HG03457 (cell line): Measurements from ENCODE around the gene BRF1.
"Not testable (repeated sequence)": the region's sequence is repeated elsewhere in the genome, so short reads cannot be mapped to it uniquely, and the experiment has no call there.

Source experiments
- ATAC-seq: cut with Tn5 transposase; IDR thresholded peaks from one replicate; pipeline ENCODE4 v1.9.1; 2021; ENCODE audit warnings: moderate number of reproducible peaks; ENCODE audit not compliant: unreplicated experiment

Gene BRF1

GRCh38 chr14:105316577-105316941 lies 15.8 kb upstream of the BRF1 start:
- ATAC-seq: no peak

- no peak for ATAC-seq
Measured at GRCh38 chr14:105315941-105316576, 15.3 kb upstream of the BRF1 start.

- no peak for ATAC-seq
Measured at GRCh38 chr14:105315211-105315721, 14.5 kb upstream of the BRF1 start.

- no peak for ATAC-seq
Measured at GRCh38 chr14:105314287-105315200, 13.7 kb upstream of the BRF1 start, which contains the start of gene PACS2. Gene PACS2 (plus strand): TSS chr14:105314748. CDS start chr14:105314919, 171 bp downstream.

GRCh38 chr14:105313381-105314286 lies 12.8 kb upstream of the BRF1 start:
- ATAC-seq: no peak

- ATAC-seq: no peak
Measured at GRCh38 chr14:105312973-105313372, 12.2 kb upstream of the BRF1 start.

- ATAC-seq: no peak
Measured at GRCh38 chr14:105311838-105312237, 11.0 kb upstream of the BRF1 start.

- ATAC-seq: no peak
Measured at GRCh38 chr14:105309371-105309770, 8.6 kb upstream of the BRF1 start.

- ATAC-seq: no peak
Measured at GRCh38 chr14:105307052-105307727, 6.4 kb upstream of the BRF1 start.

- ATAC-seq: no peak
Measured at GRCh38 chr14:105305791-105306190, 5.0 kb upstream of the BRF1 start.

- no peak for ATAC-seq
Measured at GRCh38 chr14:105305345-105305744, 4.5 kb upstream of the BRF1 start.

- ATAC-seq: no peak
Measured at GRCh38 chr14:105304565-105304964, 3.8 kb upstream of the BRF1 start.

- ATAC-seq: no peak
Measured at GRCh38 chr14:105303949-105304348, 3.1 kb upstream of the BRF1 start.

GRCh38 chr14:105301915-105302249 lies 1.1 kb upstream of the BRF1 start:
- not testable (repeated sequence) for ATAC-seq

GRCh38 chr14:105301103-105301914 lies 508 bp upstream of the BRF1 start:
- ATAC-seq: peak; percentile 45

- peak; percentile 4 for ATAC-seq
Measured at GRCh38 chr14:105299654-105300541, 903 bp downstream of the BRF1 start.

GRCh38 chr14:105297311-105297710 lies 3.5 kb downstream of the BRF1 start:
- not testable (repeated sequence) for ATAC-seq

GRCh38 chr14:105294142-105294597 lies 6.6 kb downstream of the BRF1 start:
- no peak for ATAC-seq
